Gastroesophageal sphincter (tissue), 3 donors: ENCODE data around the gene NTRK3.

Experiments used
- EP300 ChIP-seq: sonication (generic); formaldehyde crosslinking; IDR thresholded peaks from one replicate; pipeline ENCODE4 v1.6.1; 2017; ENCODE audit warnings: antibody characterized with exemption, mild to moderate bottlenecking
- POLR2A ChIP-seq, 2 donors: fragments of 450-650 bp; IDR thresholded peaks; one replicate each; pipeline ENCODE4 v1.6.1; 2017; ENCODE audit warnings: antibody characterized with exemption in 2 of 2, mild to moderate bottlenecking in 2 of 2, moderate library complexity in 1 of 2
- POLR2AphosphoS5 ChIP-seq: sonication (generic); formaldehyde crosslinking; IDR thresholded peaks from one replicate; pipeline ENCODE4 v1.6.1; 2017; ENCODE audit warnings: antibody characterized with exemption
- TF ChIP-seq, protein P1 (sequence below), 4 experiments: fragments of 200-600 bp in 2 of 4; fragments of 450-650 bp in 2 of 4; sonication (generic) in 1 of 4; IDR thresholded peaks; one replicate each; pipeline ENCODE4 v1.5.1; 2017 to 2019; ENCODE audit warnings: antibody characterized with exemption in 4 of 4, mild to moderate bottlenecking in 2 of 4, moderate library complexity in 2 of 4

DNA sequence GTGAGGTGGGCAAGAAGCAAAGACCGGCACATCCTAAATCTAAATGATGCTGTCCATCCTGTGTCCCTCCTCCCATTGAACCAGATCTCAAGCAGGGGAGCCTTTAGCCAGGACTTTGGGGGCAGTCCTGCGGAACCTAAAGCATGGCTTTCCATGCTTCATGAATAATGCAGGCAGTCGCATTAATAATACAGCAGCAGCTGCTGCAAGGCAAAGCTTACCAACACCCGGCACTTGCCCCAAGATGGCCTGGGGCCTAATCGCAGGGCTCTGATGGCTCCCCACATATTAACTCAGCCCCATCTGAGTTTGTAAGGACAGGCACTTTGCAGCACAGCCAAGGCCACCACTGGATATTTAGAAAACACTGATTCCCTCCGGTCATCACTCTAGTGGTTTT lies 114.4 kb downstream of the NTRK3 start:
- TF ChIP-seq POLR2A (IDR thresholded peaks at IDR 0.05) = no peak
- TF ChIP-seq, protein P1, sequence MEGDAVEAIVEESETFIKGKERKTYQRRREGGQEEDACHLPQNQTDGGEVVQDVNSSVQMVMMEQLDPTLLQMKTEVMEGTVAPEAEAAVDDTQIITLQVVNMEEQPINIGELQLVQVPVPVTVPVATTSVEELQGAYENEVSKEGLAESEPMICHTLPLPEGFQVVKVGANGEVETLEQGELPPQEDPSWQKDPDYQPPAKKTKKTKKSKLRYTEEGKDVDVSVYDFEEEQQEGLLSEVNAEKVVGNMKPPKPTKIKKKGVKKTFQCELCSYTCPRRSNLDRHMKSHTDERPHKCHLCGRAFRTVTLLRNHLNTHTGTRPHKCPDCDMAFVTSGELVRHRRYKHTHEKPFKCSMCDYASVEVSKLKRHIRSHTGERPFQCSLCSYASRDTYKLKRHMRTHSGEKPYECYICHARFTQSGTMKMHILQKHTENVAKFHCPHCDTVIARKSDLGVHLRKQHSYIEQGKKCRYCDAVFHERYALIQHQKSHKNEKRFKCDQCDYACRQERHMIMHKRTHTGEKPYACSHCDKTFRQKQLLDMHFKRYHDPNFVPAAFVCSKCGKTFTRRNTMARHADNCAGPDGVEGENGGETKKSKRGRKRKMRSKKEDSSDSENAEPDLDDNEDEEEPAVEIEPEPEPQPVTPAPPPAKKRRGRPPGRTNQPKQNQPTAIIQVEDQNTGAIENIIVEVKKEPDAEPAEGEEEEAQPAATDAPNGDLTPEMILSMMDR (IDR thresholded peaks at IDR 0.05) = no peak
- TF ChIP-seq POLR2AphosphoS5 = no peak
- TF ChIP-seq EP300 = no peak
